GM08714 (cell line): ENCODE results near the gene HS6ST2.

Experiments used
- H3K4me3 ChIP-seq: fragments of 200-500 bp; sonication (Bioruptor generic); 2 replicates; pipeline ENCODE4 v1.5.1; 2014; ENCODE audit warnings: mild to moderate bottlenecking, low read length, inconsistent platforms
- ZNF274 ChIP-seq: IDR thresholded peaks from 2 replicates; pipeline ENCODE4 v1.6.1; 2012; ENCODE audit warnings: mild to moderate bottlenecking, low read depth, low read length

HS6ST2 gene

GRCh38 chrX:132740316-132741123 is 217.9 kb downstream of the HS6ST2 start:
- no peak overlapping the region for H3K4me3 ChIP-seq
- no peak for TF ChIP-seq ZNF274

DNA sequence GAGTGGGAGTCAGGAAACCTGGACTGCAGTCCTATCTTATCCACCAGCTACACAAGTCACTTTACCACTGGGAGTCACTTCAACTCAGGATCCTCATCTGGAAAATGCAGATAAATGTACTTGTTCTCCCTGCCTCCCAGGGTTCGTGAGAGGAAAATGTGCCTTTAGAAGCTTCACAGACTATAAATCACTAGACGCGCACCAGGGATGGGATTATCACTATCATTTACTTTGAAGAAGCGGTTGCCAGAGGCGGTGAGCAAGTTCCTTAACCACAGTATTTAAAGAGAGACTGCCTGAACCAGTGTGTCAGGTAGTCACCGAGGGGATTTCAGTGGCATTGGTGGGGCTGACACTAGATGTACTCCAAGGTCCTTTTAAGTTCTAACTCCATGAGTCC is 219.5 kb downstream of the HS6ST2 start:
- no peak for TF ChIP-seq ZNF274
- H3K4me3 ChIP-seq = no peak overlapping the region

GRCh38 chrX:132737743-132738142 is 220.7 kb downstream of the HS6ST2 start:
- no peak for TF ChIP-seq ZNF274
- H3K4me3 ChIP-seq = no peak overlapping the region

DNA sequence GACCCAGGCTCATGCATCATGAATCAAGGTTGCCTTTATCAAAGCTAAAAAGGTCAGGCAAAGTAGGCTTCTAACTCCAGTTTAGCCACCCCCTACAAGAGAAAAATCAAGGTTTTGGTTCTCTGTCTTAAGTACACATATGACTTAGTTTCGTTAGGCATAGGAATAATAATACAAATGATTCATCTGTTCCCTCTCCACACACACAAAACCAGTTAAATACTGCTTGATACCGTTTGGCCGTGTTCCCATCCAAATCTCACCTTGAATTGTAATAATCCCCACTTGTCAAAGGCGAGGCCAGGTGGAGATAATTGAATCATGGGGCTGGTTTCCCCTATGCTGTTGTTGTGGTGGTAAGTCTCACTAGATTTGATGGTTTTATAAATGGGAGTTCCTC is 226.2 kb downstream of the HS6ST2 start:
- TF ChIP-seq ZNF274 = no peak
- no peak overlapping the region for H3K4me3 ChIP-seq

DNA sequence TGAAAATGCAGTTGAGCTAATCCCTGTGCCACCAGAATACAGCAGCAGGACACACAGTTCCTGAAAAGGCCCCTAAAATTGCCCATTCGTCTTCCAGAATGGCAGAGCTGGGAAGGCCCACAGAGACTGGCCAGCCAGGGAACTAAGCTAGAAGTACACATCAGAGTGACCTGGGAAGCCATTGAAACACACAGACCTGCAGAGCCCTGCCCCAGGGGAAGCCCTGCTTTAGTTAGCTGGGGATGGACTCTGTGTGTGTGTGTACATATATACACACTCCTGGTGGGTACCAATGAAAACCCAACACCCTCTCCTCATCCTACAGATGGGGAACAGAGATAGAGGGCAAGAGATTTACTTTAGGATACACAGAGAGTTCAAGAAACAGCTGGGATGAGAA is 227.7 kb downstream of the HS6ST2 start:
- no peak for TF ChIP-seq ZNF274
- H3K4me3 ChIP-seq = no peak overlapping the region

GRCh38 chrX:132730266-132730665 is 228.2 kb downstream of the HS6ST2 start:
- TF ChIP-seq ZNF274 = no peak
- no peak overlapping the region for H3K4me3 ChIP-seq

- no peak overlapping the region for H3K4me3 ChIP-seq
- no peak for TF ChIP-seq ZNF274
These were observed 230.1 kb downstream of the HS6ST2 start for GRCh38 chrX:132728296-132728695.

DNA sequence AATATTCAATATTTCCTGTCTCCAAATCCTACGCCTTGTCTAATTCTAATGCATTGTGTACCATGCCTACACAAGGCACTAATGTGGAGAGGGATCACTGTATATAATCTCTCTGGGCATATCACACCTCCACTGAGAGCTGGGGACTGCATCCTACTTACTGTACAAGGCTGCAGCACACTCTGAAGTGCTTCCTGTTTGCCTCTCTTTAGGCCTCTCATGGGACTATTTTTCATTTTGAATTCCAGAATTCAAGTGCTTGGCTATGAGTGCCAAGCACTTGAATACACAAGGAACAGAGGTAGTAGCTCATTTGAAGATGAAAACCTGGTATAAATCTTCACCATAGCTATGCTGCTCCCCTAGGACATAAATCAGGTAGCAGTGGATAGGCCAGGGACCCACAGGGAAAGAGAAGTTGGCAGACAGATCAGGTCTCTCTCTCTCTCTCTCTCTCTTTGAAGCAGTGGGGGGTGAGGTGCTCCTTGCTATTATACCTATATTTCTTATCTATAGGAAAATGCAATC is 239.9 kb downstream of the HS6ST2 start:
- no peak overlapping the region for H3K4me3 ChIP-seq
- TF ChIP-seq ZNF274 = no peak

- H3K4me3 ChIP-seq = no peak overlapping the region
These were observed 242.4 kb downstream of the HS6ST2 start for GRCh38 chrX:132716006-132716405.

DNA sequence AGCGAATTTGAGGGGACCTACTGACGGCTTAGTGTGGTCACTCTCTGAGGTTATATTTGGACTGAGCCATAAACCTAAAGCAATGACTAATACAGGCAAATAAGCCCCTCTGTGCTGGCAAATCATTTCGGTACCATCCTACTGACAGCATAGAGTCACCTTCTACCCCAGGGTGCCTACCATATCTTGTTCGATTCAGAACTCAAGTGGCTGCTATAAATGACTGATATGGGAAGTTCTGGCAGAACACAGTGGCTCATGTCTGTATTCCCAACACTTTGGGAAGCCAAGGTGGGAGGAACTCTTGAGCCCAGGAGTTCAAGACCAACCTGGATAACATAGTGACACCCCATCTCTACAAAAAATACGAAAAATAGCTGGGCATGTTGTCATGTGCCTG is 243.5 kb downstream of the HS6ST2 start:
- no peak overlapping the region for H3K4me3 ChIP-seq

More at GRCh38 chrX:132716006-132716405, 242.4 kb downstream of the HS6ST2 start:
- no peak for TF ChIP-seq ZNF274

DNA sequence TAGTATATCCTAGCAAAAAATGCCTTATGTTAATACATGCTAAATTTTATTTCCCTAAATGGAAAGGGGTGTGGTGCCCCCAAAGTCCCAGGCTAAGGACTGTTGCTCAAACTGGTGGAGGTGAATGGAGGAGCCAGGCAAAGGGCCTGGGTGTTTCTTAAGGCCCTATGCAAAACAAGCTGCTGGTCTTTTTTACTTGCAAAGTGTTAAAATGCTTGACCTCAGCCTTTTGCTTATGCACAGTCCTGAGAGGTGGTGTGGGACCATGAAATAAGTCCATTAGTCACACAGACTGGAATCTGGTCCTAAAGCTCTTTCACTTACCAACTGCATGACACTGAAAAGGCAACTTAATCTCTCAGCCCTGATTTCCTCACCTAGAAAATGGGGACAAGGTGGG is 246.1 kb downstream of the HS6ST2 start:
- TF ChIP-seq ZNF274 = no peak
- H3K4me3 ChIP-seq = no peak overlapping the region

More for the DNA sequence above, 243.5 kb downstream of the HS6ST2 start:
- no peak for TF ChIP-seq ZNF274

GRCh38 chrX:132710656-132711155 is 247.7 kb downstream of the HS6ST2 start:
- TF ChIP-seq ZNF274 = no peak
- H3K4me3 ChIP-seq = no peak overlapping the region

GRCh38 chrX:132708529-132708928 is 249.9 kb downstream of the HS6ST2 start:
- TF ChIP-seq ZNF274 = no peak
- H3K4me3 ChIP-seq = no peak overlapping the region

DNA sequence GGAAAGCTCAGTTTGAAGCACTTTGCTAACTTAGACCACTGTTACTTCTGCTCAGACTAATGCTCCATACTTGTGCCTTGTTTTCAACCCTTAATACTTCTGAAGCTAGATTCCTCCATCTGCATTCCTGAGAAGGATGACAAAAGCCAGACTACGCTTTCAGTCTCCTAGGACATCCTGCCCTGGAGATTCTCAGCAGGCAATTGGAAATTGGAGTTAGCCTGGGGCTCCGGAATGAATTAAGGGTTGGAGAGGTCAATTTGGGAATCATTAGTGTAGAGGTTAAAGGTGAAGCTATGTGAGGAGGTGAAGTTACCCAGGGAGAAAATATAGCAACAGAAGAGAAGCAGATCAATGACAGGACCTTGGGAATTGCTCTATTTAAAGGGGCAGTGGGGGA is 253.7 kb downstream of the HS6ST2 start:
- TF ChIP-seq ZNF274 = no peak
- H3K4me3 ChIP-seq = no peak overlapping the region

- no peak overlapping the region for H3K4me3 ChIP-seq
- no peak for TF ChIP-seq ZNF274
These were observed 264.0 kb downstream of the HS6ST2 start for GRCh38 chrX:132694382-132694781.
